ENCODE measurements around the gene HOXA3. TPM values are rescaled to one million over a fixed set of nuclear protein-coding genes. Genes with fewer than 3 reads are reported as not detected.
A peak's percentile ranks its signal among the peaks of the same experiment; 100 is the strongest.

Gene HOXA3
- total RNA-seq, 1 donor from 2014 or later, result not detected

GRCh38 chr7:27143023-27143949 is 9.1 kb downstream of the HOXA3 start, which contains the start of gene HOXA5:
HOXA5 (minus strand) TSS chr7:27143681; CDS start chr7:27143607, 74 bp downstream.
- intact Hi-C loops (cut with micrococcal nuclease), result no loop called here
- no peak for DNase-seq (ENCODE audit: low spot score)
- Mint-ChIP-seq H3K9me3 (no peaks in the 10 kb centered on the region), H3K4me3 (no peak within 1 kb of the TSS), H3K36me3 (ENCODE audit: low read depth) (peaks cover 3% of the 10 kb centered on the region), H3K4me1 (ENCODE audit: low read depth) (no peaks in the 10 kb centered on the region), H3K27ac (no peak within 1 kb of the TSS), H3K27me3 (ENCODE audit: insufficient read depth) (peaks cover 38% of the 10 kb centered on the region)

- no peaks in the 10 kb centered on the region for H3K4me1 Mint-ChIP-seq (ENCODE audit: low read depth)
- no peak overlapping the region for H3K27ac Mint-ChIP-seq
- H3K9me3 Mint-ChIP-seq, result no peaks in the 10 kb centered on the region
- intact Hi-C loops (cut with micrococcal nuclease), result no loop called here
- no peak overlapping the region for H3K4me3 Mint-ChIP-seq
- no peak for DNase-seq (ENCODE audit: low spot score)
- H3K36me3 Mint-ChIP-seq (ENCODE audit: low read depth), result peaks cover 3% of the 10 kb centered on the region
- peaks cover 35% of the 10 kb centered on the region for H3K27me3 Mint-ChIP-seq (ENCODE audit: insufficient read depth)
Measured at GRCh38 chr7:27142580-27143022, 9.8 kb downstream of the HOXA3 start.

GRCh38 chr7:27141923-27142579 is 10.3 kb downstream of the HOXA3 start:
- DNase-seq (ENCODE audit: low spot score), result no peak
- peaks cover under 1% of the 10 kb centered on the region for H3K36me3 Mint-ChIP-seq (ENCODE audit: low read depth)
- no peaks in the 10 kb centered on the region for H3K4me1 Mint-ChIP-seq (ENCODE audit: low read depth)
- intact Hi-C loops (cut with micrococcal nuclease), result no loop called here
- H3K9me3 Mint-ChIP-seq, result no peaks in the 10 kb centered on the region
- no peak overlapping the region for H3K4me3 Mint-ChIP-seq
- peaks cover 30% of the 10 kb centered on the region for H3K27me3 Mint-ChIP-seq (ENCODE audit: insufficient read depth)
- H3K27ac Mint-ChIP-seq, result no peak overlapping the region

- Mint-ChIP-seq H3K27me3 (ENCODE audit: insufficient read depth) (peaks cover 28% of the 10 kb centered on the region), H3K4me1 (ENCODE audit: low read depth) (peaks cover under 1% of the 10 kb centered on the region), H3K27ac (no peak overlapping the region), H3K9me3 (no peaks in the 10 kb centered on the region), H3K36me3 (ENCODE audit: low read depth) (no peaks in the 10 kb centered on the region), H3K4me3 (no peak overlapping the region)
- intact Hi-C loops (cut with micrococcal nuclease), result no loop called here
- DNase-seq (ENCODE audit: low spot score), result no peak
Measured at GRCh38 chr7:27141137-27141922, 11.1 kb downstream of the HOXA3 start.

DNA sequence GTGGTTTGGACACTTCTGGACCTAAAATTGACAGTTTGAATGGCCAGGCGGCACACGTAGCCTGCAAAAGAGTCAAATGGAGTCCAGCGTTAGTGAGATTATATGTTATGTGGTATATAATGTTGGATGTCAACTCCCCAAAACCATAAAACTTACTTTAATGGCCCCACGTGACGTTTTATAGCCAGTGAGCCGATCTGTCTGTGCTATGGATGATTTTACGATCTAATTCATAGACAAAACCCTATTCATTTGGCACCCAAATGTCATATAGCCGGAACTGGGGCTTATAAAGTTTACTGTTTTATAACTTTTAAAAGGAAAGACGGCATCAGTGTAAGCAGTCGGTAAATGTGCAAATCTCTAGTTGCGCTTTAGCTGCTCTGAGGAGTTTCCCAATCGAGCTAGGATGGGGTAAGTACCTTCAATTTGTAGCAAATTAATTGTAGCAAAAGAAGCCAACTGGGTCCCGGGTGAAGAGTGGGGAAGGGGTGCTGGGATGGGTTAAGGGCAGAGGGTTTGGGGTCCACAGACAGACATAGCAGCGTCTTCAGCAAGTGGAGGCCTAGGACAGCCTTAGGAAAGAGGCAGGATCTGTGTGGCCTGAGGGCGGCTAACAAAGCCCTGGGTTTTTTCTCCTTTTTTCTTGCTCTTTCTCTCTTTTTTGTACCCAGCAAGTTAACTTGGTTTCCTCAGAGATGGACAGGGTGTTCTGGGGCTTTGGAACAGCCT is 12.1 kb downstream of the HOXA3 start:
- no peak overlapping the region for H3K4me3 Mint-ChIP-seq
- peaks cover 22% of the 10 kb centered on the region for H3K27me3 Mint-ChIP-seq (ENCODE audit: insufficient read depth)
- H3K36me3 Mint-ChIP-seq (ENCODE audit: low read depth), result no peaks in the 10 kb centered on the region
- DNase-seq (ENCODE audit: low spot score), result no peak
- H3K27ac Mint-ChIP-seq, result no peak overlapping the region
- H3K9me3 Mint-ChIP-seq, result no peaks in the 10 kb centered on the region
- peaks cover 11% of the 10 kb centered on the region for H3K4me1 Mint-ChIP-seq (ENCODE audit: low read depth)
- intact Hi-C loops (cut with micrococcal nuclease), result no loop called here

DNA sequence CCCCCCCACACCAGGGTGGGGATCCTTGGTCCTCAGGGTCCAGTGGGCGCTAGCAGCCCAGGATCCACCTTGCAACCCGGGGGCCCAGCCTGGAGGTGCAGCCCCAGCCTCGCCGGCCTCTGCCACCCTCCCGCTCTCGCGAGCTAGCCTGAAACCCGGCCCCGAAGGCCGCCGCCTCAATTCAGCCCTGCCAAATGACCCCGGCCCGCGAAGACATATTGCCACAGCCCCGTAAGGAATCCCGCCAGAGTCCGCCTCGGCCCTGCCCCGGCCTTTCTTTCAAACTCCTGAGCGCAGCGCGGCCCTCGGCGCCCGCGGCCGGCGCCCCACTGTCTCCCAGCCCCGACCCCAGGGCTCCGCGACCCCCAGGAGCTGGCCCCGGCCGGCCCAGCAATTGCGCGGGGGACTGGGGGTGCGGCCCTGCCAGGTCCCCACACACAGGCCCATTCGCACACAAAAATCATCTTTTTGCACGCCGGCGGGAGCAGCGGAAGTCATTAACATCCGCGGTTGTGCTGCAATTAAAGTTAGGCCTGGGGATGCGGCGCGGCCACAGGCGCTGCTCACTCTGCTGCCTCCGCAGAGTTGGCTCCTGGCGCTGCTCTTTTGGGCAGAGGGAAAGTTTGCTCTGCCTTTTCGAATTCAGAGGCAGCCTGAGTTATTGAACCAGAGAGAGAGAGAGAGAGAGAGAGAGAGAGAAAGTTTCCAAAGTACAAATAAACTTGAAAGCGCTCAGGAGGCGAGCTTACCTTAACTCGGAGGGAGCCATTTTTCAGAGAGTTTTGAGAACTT is 12.9 kb downstream of the HOXA3 start:
- Mint-ChIP-seq H3K36me3 (ENCODE audit: low read depth) (no peaks in the 10 kb centered on the region), H3K27me3 (ENCODE audit: insufficient read depth) (peaks cover 22% of the 10 kb centered on the region), H3K4me3 (no peak overlapping the region), H3K4me1 (ENCODE audit: low read depth) (peaks cover 19% of the 10 kb centered on the region), H3K27ac (no peak overlapping the region), H3K9me3 (no peaks in the 10 kb centered on the region)
- DNase-seq (ENCODE audit: low spot score), result no peak
- intact Hi-C loops (cut with micrococcal nuclease), result no loop called here

- intact Hi-C loops (cut with micrococcal nuclease), result no loop called here
- Mint-ChIP-seq H3K36me3 (ENCODE audit: low read depth) (no peaks in the 10 kb centered on the region), H3K4me3 (no peak overlapping the region), H3K4me1 (ENCODE audit: low read depth) (peaks cover 25% of the 10 kb centered on the region), H3K9me3 (no peaks in the 10 kb centered on the region), H3K27ac (no peak overlapping the region), H3K27me3 (ENCODE audit: insufficient read depth) (peaks cover 25% of the 10 kb centered on the region)
- DNase-seq (ENCODE audit: low spot score), result no peak
Measured at GRCh38 chr7:27138985-27139333, 13.4 kb downstream of the HOXA3 start.

GRCh38 chr7:27138472-27138871 is 13.9 kb downstream of the HOXA3 start:
- intact Hi-C loops (cut with micrococcal nuclease), result no loop called here
- H3K27me3 Mint-ChIP-seq (ENCODE audit: insufficient read depth), result peaks cover 27% of the 10 kb centered on the region
- H3K27ac Mint-ChIP-seq, result no peak overlapping the region

DNA sequence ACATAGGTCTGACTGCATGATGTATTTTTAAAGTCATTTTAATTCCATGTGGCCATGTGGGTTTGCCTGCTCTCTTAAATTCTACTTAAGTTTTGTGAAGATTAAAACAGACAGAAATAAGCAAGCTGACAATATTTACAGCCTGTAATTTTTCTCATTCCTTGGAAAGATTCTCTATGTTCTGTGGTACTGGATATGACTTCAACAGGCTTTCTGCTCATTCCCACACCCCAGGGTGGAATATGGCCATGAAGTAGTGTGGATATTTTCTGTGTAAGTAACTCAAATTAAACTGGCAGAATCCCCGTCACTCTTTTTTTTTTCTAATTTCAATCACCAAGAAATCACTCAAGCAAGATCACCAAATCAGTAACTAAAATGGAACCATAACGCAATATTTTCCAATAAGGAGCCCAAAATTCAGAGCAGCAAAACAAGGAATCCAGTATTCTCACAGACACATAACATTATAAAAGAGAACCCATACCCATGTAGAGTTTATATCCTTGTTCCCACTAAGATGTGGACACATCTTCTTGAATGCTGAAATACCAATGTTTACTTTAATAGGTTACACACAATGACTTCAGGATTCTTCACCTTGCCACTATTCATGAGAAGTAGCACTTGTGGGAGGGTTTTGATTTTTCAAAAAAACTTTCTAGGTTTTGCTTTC is 14.6 kb downstream of the HOXA3 start:
- Mint-ChIP-seq H3K27ac (no peak overlapping the region), H3K4me1 (ENCODE audit: low read depth) (peaks cover 33% of the 10 kb centered on the region), H3K36me3 (ENCODE audit: low read depth) (peaks cover 3% of the 10 kb centered on the region), H3K27me3 (ENCODE audit: insufficient read depth) (peaks cover 33% of the 10 kb centered on the region), H3K9me3 (no peaks in the 10 kb centered on the region), H3K4me3 (no peak overlapping the region)
- DNase-seq (ENCODE audit: low spot score), result no peak
- intact Hi-C loops (cut with micrococcal nuclease), result no loop called here

More at GRCh38 chr7:27138472-27138871, 13.9 kb downstream of the HOXA3 start:
- Mint-ChIP-seq H3K4me1 (ENCODE audit: low read depth) (peaks cover 28% of the 10 kb centered on the region), H3K36me3 (ENCODE audit: low read depth) (no peaks in the 10 kb centered on the region), H3K4me3 (no peak overlapping the region), H3K9me3 (no peaks in the 10 kb centered on the region)
- DNase-seq (ENCODE audit: low spot score), result no peak

DNA sequence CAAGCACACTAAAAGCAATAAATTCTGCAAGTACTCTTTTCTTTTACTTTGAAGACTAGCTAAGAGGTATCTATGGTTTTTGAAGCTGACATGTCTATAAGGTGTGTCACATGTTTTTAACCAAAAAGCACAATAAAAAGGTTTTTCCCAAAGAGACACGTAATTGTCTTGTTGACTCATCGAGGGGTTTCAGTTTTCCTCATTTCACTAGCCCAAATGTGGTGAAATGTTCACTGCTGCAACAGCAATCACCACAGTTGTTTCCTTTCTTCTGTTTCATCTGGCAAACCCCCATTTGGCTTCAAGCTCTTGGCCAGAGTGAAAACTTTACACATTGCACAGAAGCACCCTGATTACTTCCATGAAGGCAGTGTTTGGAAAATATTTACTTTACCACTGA is 18.0 kb downstream of the HOXA3 start:
- no peak for DNase-seq (ENCODE audit: low spot score)
- Mint-ChIP-seq H3K27me3 (ENCODE audit: insufficient read depth) (peaks cover 36% of the 10 kb centered on the region), H3K9me3 (no peaks in the 10 kb centered on the region), H3K4me3 (peak overlapping the region; percentile 56), H3K36me3 (ENCODE audit: low read depth) (peaks cover 3% of the 10 kb centered on the region), H3K4me1 (ENCODE audit: low read depth) (peaks cover 33% of the 10 kb centered on the region), H3K27ac (peak overlapping the region; percentile 30)
- intact Hi-C loops (cut with micrococcal nuclease), result loop anchor here (1.0 to 5.0 kb wide), 5 partner anchors 16 to 1018 kb away; partner anchors contain the start of gene SKAP2

Data from activated T-helper 1 cell treated with anti-CD3 and anti-CD28 coated beads, Interleukin-12 subunit alpha, Interleukin-12 subunit beta, Interleukin-2, Interleukin-4 antibody, amounts not matched to agents 30 ng/mL and 10 ng/mL and 1 ng/mL, durations not matched to agents 14 hours and 24 hours and 36 hours (primary cell).